GM21447 (cell line): ENCODE measurements around the gene CTBP1.

ENCODE experiments used
- ATAC-seq: cut with Tn5 transposase; IDR thresholded peaks from one replicate; pipeline ENCODE4 v1.9.1; 2021; ENCODE audit not compliant: unreplicated experiment

Gene CTBP1

GRCh38 chr4:1285151-1285789, 36.3 kb upstream of the CTBP1 start:
- ATAC-seq = no peak

- ATAC-seq = no peak
Observed at GRCh38 chr4:1283711-1284110, 34.8 kb upstream of the CTBP1 start.

- ATAC-seq = no peak
Observed at GRCh38 chr4:1279253-1279652, 30.3 kb upstream of the CTBP1 start.

- ATAC-seq = no peak
Observed at GRCh38 chr4:1277667-1278665, 29.0 kb upstream of the CTBP1 start.

- ATAC-seq = no peak
Observed at GRCh38 chr4:1276984-1277383, 28.1 kb upstream of the CTBP1 start.

- ATAC-seq = no peak
Observed at GRCh38 chr4:1274871-1275270, 25.9 kb upstream of the CTBP1 start.

GRCh38 chr4:1271686-1272085, 22.8 kb upstream of the CTBP1 start:
- no peak for ATAC-seq

GRCh38 chr4:1269209-1269608, 20.3 kb upstream of the CTBP1 start:
- no peak for ATAC-seq

GRCh38 chr4:1266881-1267763, 18.2 kb upstream of the CTBP1 start:
- no peak for ATAC-seq

GRCh38 chr4:1265351-1265750, 16.4 kb upstream of the CTBP1 start:
- ATAC-seq = no peak

- ATAC-seq = no peak
Observed at GRCh38 chr4:1264942-1265341, 16.0 kb upstream of the CTBP1 start.

GRCh38 chr4:1261107-1261928, 12.4 kb upstream of the CTBP1 start:
- ATAC-seq = no peak

- no peak for ATAC-seq
Observed at GRCh38 chr4:1260418-1261106, 11.6 kb upstream of the CTBP1 start.

GRCh38 chr4:1259966-1260365, 11.0 kb upstream of the CTBP1 start:
- ATAC-seq = no peak

- no peak for ATAC-seq
Observed at GRCh38 chr4:1258457-1258856, 9.5 kb upstream of the CTBP1 start.

- ATAC-seq = no peak
Observed at GRCh38 chr4:1255699-1256098, 6.8 kb upstream of the CTBP1 start.

GRCh38 chr4:1255151-1255550, 6.2 kb upstream of the CTBP1 start:
- no peak for ATAC-seq

- no peak for ATAC-seq
Observed at GRCh38 chr4:1253831-1254230, 4.9 kb upstream of the CTBP1 start.

- ATAC-seq = no peak
Observed at GRCh38 chr4:1252928-1253492, 4.1 kb upstream of the CTBP1 start.

GRCh38 chr4:1251773-1252066, 2.8 kb upstream of the CTBP1 start:
- ATAC-seq = no peak
